HG03432 (cell line): ENCODE data around the gene CDC42SE2.
"Not testable (repeated sequence)": the region's sequence is repeated elsewhere in the genome, so short reads cannot be mapped to it uniquely, and the experiment has no call there.

Experiments used
- ATAC-seq: cut with Tn5 transposase; IDR thresholded peaks from one replicate; pipeline ENCODE4 v1.9.1; 2021; ENCODE audit warnings: mild to moderate bottlenecking, moderate library complexity; ENCODE audit not compliant: unreplicated experiment

CDC42SE2 gene

DNA sequence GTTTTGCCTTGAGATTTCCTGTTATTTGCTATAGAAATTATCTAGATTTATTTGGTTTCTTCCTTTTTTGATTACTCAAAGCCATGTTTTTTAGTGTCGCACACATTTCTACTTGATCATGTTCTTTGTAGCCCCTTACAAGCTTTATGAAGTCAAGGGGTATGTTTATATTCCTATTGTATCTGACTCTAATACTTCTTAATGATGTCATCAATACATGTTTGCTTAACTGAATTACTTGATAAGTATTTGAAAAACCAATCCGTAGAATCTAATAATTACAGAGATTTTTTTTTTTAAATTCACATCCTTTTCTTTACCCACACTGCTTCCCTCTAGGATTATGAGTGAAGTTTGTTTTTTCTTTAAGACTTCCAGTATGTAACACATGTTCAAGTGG is 53.0 kb downstream of the CDC42SE2 start:
- no peak for ATAC-seq

DNA sequence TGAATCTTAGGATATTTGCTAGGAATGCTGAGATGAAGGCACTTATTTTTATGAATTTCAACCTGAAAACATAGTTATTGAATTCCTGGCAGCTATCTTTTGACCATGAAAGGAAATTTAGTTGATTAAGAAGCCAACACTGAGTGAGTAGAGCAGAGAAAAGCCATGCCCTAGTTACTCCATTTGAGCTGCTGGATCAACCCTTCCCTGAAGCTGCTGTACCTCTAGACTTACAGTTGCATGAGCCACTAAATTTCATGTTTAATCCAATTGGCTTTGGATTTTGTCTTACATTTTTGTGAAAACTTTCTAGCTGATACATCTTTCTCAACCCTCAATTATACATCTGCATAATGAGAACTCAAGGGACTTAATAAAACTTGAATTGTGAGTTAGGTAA is 54.6 kb downstream of the CDC42SE2 start:
- ATAC-seq = no peak

DNA sequence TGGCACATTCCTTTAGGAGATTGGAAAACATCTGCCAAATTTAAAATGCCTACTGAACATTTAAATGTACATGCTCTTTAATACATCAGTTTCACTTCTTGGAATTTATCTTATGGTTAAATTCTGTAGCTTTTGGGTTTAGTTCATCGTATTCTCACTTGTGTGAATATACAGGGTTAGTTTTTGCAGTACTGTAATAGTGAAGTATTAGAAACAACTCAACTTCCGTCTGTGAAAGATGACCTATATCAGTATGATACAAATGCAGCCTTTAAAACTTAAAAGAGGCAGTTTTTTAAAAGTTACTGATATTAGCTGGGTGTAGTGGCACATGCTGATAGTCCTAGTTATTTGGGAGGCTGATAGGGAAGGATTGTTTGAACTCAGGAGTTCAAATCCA is 57.2 kb downstream of the CDC42SE2 start:
- no peak for ATAC-seq

DNA sequence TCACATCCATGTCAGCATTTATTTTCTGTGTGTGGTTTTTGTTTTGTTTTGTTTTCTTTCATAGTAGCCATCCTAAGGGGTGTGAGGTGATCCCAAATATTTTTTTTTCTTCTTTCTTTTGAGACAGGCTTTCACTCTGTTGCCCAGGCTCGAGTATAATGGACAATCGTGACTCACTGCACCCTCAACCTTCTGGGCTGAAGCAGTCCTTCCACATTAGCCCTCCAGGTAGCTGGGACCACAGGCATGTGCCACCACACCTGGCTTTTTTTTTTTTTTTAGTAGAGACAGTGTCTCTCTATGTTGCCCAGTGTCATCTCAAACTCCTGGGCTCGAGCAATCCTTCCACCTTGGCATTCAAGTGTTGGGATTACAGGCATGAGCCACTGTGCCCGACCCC is 59.1 kb downstream of the CDC42SE2 start:
- ATAC-seq = no peak

DNA sequence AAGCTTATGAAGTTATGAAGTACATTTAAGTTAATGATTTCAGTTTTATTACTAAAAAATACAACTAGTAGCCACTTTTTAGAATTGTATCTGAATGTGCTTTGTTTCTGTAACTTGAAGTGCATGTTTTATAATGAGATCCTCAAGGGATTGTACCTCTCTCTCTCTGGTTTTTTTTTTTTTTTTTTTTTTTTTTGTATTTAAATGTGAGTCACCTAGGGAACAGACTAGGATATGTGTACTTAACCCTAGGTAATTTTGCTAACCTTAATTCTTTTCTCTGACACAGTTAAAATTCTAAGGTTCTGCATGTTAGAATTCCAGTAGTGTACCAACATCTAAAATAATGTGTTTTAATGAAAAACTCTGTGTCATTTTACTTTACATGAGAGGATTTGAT is 59.5 kb downstream of the CDC42SE2 start:
- ATAC-seq = no peak

DNA sequence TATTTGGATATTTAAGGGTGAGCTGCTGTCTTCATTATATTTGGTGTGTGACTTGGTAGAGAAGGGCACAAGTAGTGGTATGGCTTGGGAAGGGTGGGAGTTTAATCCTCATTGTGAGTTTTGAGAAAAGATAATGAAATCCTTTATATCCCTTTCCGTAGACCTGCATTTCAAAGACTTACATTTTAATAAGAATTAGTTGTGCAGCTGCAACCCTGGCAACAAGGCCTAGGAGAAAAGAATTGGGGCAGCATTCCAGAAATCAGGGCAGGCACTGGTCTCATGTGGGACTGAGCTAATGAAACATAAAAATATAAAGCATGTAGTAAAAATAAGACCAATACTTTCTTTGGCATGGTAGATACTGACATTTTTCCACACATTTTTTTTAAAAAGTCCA is 60.5 kb downstream of the CDC42SE2 start:
- no peak for ATAC-seq

DNA sequence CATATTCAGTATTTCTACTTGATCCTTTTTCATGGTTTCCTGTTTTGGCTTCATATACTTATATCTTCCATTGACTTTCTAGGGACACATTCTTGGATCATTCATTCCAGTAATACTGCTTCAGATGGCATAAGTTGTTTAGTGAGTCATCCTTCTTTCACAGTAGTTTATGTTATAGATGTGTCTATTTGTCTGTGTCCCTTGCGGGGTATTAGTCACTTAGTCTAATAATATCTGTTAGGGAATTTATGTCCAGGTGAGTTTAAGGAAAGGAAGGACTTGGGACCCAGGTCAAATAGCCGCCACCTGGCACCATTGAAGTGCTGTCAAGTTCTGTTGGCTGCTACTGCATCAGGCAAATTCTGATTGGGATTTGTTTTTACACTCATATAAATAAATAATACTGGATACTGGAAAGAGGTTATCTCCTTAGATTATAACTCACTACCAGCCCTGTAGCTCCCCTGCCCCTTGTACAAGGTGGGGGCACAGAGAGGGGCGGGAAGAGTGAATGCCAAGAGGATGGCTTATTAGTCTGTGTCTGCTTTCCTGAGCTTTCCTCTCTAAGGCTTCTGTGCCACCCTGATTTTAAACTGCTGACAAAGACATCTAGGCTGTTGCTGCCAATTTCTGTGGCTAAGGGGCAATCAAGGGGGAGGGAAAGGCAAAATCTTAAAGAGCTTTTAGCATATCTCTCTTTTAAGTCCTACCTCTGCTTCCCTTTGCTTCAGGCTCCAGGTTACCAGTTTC is 64.9 kb downstream of the CDC42SE2 start:
- no peak for ATAC-seq

DNA sequence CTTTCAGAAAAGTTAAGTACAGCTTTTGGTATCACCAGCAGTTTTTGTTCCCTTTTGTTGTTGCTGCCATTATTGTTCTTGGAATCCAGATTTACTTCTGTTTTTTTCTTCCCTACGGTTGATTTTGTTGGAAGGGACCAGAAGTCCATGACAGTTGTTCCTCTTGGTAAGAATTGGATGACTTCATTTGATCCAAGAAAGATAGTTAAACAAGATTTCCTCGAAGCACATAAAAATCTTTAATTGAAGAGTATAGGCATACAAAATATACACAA is 65.4 kb downstream of the CDC42SE2 start:
- no peak for ATAC-seq

DNA sequence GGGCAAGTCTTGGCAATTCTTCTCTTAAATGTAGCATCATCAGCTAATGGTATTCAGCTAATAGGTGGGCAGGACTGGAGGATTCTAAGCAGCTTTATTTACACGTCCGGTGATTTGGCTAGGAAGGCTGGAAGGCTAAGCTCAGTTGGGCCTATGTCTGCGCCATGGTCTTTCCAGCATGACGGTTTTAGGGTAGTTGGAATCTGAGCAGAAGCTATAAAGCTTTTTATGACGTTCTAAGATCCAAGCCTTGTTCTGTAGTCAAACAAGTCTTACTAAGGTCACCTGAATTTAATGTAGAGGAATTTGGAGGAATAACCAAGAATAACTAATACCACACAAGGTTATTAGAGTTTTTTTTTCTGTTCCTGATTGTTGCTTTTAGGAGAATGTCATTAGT is 66.2 kb downstream of the CDC42SE2 start:
- ATAC-seq = no peak

DNA sequence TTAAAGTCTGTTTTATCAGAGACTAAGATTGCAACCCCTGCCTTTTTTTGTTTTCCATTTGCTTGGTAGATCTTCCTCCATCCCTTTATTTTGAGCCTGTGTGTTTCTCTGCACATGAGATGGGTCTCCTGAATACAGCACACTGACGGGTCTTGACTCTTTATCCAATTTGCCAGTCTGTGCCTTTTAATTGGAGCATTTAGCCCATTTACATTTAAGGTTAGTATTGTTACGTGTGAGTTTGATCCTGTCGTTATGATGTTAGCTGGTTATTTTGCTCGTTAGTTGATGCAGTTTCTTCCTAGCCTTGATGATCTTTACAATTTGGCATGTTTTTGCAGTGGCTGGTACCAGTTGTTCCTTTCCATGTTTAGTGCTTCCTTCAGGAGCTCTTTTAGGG is 71.9 kb downstream of the CDC42SE2 start:
- ATAC-seq = not testable (repeated sequence)

DNA sequence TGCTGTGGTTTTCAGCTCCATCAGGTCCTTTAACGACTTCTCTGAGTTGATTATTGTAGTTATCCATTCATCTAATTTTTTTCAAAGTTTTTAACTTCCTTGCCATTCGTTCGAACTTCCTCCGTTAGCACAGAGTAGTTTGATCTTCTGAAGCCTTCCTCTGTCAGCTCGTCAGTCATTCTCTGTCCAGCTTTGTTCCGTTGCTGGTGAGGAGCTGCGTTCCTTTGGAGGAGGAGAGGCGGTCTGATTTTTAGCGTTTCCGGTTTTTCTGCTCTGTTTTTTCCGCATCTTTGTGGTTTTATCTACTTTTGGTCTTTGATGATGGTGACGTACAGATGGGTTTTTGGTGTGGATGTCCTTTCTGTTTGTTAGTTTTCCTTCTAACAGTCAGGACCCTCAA is 72.9 kb downstream of the CDC42SE2 start:
- not testable (repeated sequence) for ATAC-seq

DNA sequence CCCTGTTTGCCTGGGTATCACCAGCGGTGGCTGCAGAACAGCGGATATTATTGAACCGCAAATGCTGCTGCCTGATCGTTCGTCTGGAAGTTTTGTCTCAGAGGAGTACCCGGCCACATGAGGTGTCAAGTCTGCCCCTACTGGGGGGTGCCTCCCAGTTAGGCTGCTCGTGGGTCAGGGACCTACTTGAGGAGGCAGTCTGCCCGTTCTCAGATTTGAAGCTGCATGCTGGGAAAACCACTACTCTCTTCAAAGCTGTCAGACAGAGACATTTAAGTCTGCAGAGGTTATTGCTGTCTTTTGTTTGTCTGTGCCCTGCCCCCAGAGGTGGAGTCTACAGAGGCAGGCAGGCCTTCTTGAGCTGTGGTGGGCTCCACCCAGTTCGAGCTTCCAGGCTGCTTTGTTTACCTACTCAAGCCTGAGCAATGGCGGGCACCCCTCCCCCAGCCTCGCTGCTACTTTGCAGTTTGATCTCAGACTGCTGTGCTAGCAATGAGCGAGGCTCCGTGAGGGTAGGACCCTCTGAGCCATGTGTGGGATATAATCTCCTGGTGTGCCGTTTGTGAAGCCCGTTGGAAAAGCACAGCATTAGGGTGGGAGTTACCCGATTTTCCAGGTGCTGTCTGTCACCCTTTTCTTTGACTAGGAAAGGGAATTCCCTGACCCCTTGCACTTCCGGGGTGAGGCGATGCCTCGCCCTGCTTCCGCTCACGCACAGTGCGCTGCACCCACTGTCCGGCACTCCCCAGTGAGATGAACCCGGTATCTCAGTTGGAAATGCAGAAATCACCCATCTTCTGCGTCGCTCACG is 73.6 kb downstream of the CDC42SE2 start:
- not testable (repeated sequence) for ATAC-seq

DNA sequence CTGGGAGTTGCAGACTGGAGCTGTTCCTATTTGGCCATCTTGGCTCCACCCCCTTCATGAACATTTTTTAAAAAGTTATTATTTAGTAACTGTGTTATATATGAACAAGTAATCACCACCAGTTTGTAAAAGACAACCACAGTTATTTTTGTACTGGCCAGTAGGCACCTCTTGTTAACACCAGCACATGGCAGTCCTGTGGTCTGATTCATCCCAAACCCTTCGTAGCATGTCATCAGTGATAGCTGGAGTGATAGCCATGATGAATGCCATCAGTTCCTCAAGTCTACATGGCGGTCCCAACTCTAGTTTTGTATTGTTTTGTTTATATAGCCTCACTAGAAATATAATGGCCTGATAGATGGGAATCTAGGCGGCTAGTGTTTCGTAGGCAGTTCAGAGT is 74.2 kb downstream of the CDC42SE2 start:
- ATAC-seq = no peak

DNA sequence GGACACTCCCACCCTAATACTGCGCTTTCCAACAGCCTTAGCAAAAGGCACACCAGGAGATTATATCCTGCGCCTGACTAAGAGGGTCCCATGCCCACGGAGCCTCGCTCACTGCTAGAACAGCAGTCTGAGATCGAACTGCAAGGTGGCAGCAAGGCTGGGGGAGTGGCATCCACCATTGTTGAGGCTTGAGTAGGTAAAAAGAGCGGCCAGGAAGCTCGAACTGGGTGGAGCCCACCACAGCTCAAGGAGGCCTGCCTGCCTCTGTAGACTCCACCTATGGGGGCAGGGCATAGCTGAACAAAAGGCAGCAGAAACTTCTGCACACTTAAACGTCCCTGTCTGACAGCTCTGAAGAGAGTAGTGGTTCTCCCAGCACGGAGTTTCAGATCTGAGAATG is 80.4 kb downstream of the CDC42SE2 start:
- ATAC-seq = not testable (repeated sequence)

DNA sequence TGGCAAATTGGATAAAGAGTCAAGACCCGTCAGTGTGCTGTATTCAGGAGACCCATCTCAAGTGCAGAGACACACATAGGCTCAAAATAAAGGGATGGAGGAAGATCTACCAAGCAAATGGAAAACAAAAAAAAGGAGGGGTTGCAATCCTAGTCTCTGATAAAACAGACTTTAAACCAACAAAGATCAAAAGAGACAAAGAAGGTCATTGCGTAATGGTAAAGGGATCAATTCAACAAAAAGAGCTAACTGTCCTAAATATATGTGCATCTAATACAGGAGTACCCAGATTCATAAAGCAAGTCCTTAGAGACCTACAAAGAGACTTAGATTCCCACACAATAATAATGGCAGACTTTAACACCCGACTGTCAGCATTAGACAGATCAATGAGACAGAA is 82.4 kb downstream of the CDC42SE2 start:
- not testable (repeated sequence) for ATAC-seq

DNA sequence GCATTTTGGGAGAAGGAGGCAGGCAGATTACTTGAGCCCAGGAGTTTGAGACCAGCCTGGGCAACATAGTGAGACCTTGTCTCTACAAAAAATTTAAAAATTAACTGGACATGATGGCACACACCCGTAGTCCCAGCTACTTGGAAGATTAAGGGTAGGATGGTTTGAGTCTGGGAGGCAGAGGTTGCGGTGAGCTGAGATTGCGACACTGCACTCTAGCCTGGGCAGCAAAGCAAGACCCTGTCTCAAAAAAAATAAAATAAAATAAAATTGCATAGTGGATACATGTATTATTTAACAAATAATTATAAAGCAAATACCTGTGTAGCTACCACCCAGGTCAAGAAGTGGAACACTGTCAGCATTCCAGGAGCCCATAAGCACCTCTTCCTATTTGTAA is 90.1 kb downstream of the CDC42SE2 start:
- no peak for ATAC-seq

DNA sequence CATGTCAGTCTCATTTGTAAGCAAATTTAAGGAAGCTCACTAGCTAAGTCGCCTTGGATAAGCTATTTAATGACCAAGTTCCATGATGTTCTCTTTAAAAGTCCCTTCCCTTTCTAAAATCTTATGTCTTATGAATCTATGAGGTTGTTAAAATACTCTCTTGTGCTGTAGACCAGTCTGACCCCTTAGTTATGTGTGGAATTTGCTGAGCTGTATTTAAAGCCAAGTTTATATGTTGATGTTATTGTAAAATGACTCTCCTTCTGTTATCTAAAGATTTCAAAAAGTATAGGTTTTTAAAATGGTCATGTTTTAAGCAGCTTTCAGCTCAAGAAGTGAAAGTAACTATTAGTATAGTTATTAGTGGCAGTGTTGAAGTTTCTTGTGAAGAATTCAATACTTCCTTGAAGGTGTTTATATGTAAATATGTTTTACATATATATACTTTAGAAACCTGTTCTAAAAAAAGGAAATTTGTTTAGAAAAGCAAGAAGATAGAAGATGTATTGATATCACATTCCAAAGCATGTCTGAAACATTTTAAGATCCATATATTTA is 92.2 kb downstream of the CDC42SE2 start:
- ATAC-seq = no peak

DNA sequence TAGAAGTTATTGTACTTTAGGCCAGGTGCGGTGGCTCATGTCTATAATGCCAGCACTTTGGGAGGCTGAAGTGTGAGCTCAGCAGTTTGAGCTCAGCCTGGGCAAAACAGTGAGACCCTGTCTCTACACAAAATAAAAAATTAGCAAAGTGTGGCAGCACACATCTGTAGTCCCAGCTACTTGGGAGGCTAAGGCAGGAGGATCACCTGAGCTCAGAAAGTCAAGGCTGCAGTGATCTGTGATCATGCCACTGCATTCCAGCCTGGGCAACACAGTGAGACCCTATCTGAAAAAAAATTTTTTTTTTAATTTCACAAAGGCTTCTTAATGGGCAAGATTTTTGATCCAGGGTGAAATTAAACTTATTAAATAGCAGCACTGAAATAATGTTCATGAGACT is 92.8 kb downstream of the CDC42SE2 start:
- ATAC-seq = no peak

DNA sequence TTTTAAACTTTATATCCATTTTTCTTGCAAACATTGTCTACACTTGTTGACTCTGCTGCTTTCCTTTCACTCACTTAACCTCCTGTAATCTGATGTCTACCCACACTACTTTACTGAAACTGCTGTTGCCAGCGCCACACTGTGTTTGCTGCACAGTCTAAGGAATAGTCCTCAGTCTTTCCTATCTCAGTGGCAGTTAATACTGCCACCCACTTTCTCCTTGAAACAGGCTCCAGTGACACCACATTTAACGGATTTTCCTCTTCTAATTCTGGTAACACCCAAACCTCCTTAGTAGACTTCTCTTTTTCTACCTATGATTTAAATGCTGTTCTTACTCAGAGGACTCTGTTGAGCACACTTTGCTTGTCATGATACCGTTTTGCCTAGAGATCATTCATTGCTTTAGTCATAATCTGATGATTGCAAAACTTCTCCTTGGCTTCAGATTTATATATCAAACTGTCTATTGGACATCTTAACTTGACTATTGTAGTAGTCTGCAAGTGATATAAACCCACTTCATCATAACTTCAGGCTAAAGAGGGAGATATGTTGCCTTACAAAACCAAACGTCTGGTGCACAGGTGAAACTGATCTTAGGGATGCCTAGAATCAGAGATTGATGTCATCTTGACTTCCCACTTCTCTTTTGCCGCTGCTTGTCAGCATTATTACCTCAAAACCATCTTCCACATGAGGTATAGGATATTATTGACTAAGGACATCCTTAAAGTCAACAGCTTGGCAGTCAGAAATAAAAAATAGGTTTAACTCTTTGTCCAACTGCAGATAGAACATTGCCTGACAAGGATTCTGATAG is 94.1 kb downstream of the CDC42SE2 start:
- ATAC-seq = peak; percentile 64

DNA sequence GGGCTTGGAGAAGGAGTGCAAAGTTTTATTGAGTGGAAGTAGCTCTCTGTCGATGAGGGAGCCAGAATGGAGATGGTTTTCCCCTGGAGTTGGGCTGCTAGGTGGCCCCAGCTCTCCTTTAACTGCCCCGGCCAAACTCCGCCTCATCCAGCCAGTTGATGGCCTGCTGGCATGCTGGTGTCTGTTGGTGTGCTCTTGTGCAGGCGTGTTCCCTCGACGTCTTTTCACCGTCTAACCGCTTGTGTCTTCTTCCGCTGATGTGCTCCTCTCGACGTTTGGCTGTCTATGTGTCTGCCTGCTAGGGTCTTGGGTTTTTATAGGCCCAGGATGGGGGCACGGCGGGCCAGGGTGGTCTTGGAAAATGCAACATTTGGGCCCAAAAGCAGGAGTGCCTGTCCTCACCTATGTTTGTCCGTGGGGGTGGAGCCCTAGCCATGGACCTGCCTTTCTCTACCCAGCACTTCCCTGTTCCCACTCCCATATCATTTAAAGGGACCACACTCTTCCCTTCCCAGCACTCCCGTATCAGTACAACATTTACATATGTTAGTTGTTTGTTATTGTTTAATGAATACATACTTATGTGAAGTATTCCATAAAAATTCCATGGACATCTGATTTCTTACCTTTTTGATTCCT is 97.9 kb downstream of the CDC42SE2 start:
- ATAC-seq = no peak
